ENCODE results near the gene PTPRU. TPM values are rescaled to one million over a fixed set of nuclear protein-coding genes. Genes with fewer than 3 reads are reported as not detected.

Gene PTPRU
- total and polyA plus RNA-seq, 2 experiments from 2014 or later: 8.0 to 105 TPM

DNA sequence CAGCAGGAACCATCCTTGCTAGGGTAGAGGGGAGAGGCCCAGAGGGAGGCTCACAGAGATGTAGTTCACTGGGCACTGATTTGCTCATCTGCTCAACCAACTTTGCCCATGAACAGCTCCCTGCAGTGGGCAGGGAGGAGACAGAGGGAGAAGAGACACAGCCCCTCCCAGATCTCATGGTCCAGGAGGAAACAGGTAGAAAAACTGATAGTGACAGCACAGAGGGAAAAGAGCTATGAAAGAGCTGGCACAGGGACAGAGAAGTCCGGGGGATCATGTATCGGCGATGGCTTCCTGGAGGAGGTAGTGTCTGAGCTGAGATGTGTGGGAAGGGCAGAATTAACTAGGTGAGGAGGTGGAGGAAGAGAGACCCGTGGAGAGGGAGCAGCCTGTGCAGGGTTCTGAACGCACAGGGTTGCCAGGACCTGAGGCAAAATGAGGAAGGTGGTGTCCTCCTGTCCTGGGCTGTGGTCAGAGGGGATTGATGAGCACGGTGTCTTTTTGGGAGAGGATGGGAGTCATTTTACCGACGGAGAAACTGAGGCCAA lies 85.9 kb downstream of the PTPRU start:
- H3F3A ChIP-seq (replicated peaks; ENCODE audit: low read depth): no peaks in the 10 kb centered on the region
- H3K27me3 ChIP-seq (ENCODE audit: insufficient read depth): no peaks in the 10 kb centered on the region
- TF ChIP-seq POLR2AphosphoS5 (IDR thresholded peaks at IDR 0.05; ENCODE audit: low read depth) (no peak), NANOG (IDR thresholded peaks at IDR 0.05; ENCODE audit: borderline replicate concordance) (no peak), JUNB (IDR thresholded peaks at IDR 0.05; ENCODE audit: unreplicated experiment) (no peak), ZNF331 (CRISPR knock-in tag; IDR thresholded peaks at IDR 0.05; ENCODE audit: low read depth) (no peak), ZNF114 (CRISPR knock-in tag; IDR thresholded peaks at IDR 0.05) (no peak), ETS1 (IDR thresholded peaks at IDR 0.05) (no peak), STAT1 (IDR thresholded peaks at IDR 0.05; ENCODE audit: unreplicated experiment) (no peak), ZNF462 (CRISPR knock-in tag; IDR thresholded peaks at IDR 0.05) (no peak), EZH2phosphoT487 (IDR thresholded peaks at IDR 0.05; ENCODE audit: unreplicated experiment) (no peak), CREB1 (CRISPR knock-in tag; IDR thresholded peaks at IDR 0.05; ENCODE audit: low read depth) (no peak), EZH2 (IDR thresholded peaks at IDR 0.05; ENCODE audit: low read depth, unreplicated experiment) (no peak)
- TF ChIP-seq, protein P1, sequence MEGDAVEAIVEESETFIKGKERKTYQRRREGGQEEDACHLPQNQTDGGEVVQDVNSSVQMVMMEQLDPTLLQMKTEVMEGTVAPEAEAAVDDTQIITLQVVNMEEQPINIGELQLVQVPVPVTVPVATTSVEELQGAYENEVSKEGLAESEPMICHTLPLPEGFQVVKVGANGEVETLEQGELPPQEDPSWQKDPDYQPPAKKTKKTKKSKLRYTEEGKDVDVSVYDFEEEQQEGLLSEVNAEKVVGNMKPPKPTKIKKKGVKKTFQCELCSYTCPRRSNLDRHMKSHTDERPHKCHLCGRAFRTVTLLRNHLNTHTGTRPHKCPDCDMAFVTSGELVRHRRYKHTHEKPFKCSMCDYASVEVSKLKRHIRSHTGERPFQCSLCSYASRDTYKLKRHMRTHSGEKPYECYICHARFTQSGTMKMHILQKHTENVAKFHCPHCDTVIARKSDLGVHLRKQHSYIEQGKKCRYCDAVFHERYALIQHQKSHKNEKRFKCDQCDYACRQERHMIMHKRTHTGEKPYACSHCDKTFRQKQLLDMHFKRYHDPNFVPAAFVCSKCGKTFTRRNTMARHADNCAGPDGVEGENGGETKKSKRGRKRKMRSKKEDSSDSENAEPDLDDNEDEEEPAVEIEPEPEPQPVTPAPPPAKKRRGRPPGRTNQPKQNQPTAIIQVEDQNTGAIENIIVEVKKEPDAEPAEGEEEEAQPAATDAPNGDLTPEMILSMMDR (conservative IDR thresholded peaks at IDR 0.05; ENCODE audit: low read depth in 2 of 2): no peak
- TF ChIP-seq, protein P2, sequence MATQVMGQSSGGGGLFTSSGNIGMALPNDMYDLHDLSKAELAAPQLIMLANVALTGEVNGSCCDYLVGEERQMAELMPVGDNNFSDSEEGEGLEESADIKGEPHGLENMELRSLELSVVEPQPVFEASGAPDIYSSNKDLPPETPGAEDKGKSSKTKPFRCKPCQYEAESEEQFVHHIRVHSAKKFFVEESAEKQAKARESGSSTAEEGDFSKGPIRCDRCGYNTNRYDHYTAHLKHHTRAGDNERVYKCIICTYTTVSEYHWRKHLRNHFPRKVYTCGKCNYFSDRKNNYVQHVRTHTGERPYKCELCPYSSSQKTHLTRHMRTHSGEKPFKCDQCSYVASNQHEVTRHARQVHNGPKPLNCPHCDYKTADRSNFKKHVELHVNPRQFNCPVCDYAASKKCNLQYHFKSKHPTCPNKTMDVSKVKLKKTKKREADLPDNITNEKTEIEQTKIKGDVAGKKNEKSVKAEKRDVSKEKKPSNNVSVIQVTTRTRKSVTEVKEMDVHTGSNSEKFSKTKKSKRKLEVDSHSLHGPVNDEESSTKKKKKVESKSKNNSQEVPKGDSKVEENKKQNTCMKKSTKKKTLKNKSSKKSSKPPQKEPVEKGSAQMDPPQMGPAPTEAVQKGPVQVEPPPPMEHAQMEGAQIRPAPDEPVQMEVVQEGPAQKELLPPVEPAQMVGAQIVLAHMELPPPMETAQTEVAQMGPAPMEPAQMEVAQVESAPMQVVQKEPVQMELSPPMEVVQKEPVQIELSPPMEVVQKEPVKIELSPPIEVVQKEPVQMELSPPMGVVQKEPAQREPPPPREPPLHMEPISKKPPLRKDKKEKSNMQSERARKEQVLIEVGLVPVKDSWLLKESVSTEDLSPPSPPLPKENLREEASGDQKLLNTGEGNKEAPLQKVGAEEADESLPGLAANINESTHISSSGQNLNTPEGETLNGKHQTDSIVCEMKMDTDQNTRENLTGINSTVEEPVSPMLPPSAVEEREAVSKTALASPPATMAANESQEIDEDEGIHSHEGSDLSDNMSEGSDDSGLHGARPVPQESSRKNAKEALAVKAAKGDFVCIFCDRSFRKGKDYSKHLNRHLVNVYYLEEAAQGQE (IDR thresholded peaks at IDR 0.05; ENCODE audit: unreplicated experiment): no peak
- peaks cover 4% of the 10 kb centered on the region; the same call in 1 of the 2 replicates for H3K36me3 ChIP-seq (ENCODE audit: insufficient read depth)
- H3K4me1 ChIP-seq (ENCODE audit: insufficient read depth): peaks cover 5% of the 10 kb centered on the region
- H3K27ac ChIP-seq (ENCODE audit: low read depth): no peak overlapping the region
- H3K79me2 ChIP-seq (replicated peaks; ENCODE audit: insufficient read depth): no peaks in the 10 kb centered on the region
- no peak overlapping the region for H2AFZ ChIP-seq
- H3K27me3 Mint-ChIP-seq (ENCODE audit: insufficient read depth, low read depth, poor library complexity): peaks cover 8% of the 10 kb centered on the region
- DNase-seq (ENCODE audit: low spot score) (no peak), ATAC-seq (no peak)
- H3K9me2 ChIP-seq (ENCODE audit: insufficient read depth): no peaks in the 10 kb centered on the region
- H3K36me3 Mint-ChIP-seq (ENCODE audit: low read depth): peaks cover 3% of the 10 kb centered on the region; the same call in 2 of the 3 replicates
- H4K20me1 ChIP-seq (replicated peaks; ENCODE audit: insufficient read depth): no peaks in the 10 kb centered on the region
- H3K9me3 Mint-ChIP-seq: no peaks in the 10 kb centered on the region
- H3K4me3 Mint-ChIP-seq: no peak overlapping the region
- peaks cover 17% of the 10 kb centered on the region for H3K4me1 Mint-ChIP-seq
- H3K4me2 ChIP-seq: no peak overlapping the region
- no peak overlapping the region for H3K27ac Mint-ChIP-seq
- no peak overlapping the region for H3K4me3 ChIP-seq

Measured in GM23338 (cell line).